Tibial artery (tissue), 4 donors: ENCODE results near the gene SLC16A4.

Experiments used
- DNase-seq, 2 donors: peaks; one replicate each; pipeline ENCODE4 v3.0.0-alpha.2; 2019
- H3K27ac ChIP-seq, 2 donors: fragments of 200-600 bp; sonication (generic) in 1 of 2; 1 replicate in 1 of 2; 2 replicates in 1 of 2; pipeline ENCODE4 v1.5.1; 2018 to 2019; ENCODE audit warnings: mild to moderate bottlenecking in 1 of 2
- H3K27me3 ChIP-seq, 2 donors: fragments of 200-600 bp; sonication (generic) in 1 of 2; one replicate each; pipeline versions ENCODE4 v1.5.1 to v1.6.0; 2016 to 2019
- H3K36me3 ChIP-seq, 3 donors: fragments of 200-600 bp; sonication (generic) in 2 of 3; one replicate each; pipeline ENCODE4 v1.5.1; 2016 to 2019; ENCODE audit warnings: mild to moderate bottlenecking in 2 of 3
- H3K4me1 ChIP-seq, 4 donors: fragments of 200-600 bp; sonication (generic) in 2 of 4; 1 replicate in 3 of 4; 2 replicates in 1 of 4; pipeline ENCODE4 v1.5.1; 2016 to 2019
- H3K4me3 ChIP-seq, 2 donors: fragments of 200-600 bp; sonication (generic) in 1 of 2; 1 replicate in 1 of 2; 2 replicates in 1 of 2; pipeline ENCODE4 v1.5.1; 2018 to 2019; ENCODE audit warnings: mild to moderate bottlenecking in 2 of 2
- H3K9me3 ChIP-seq, 3 donors: fragments of 200-600 bp; sonication (generic) in 1 of 3; one replicate each; pipeline ENCODE4 v1.5.1; 2016 to 2019
- intact Hi-C: fragments of 100-400 bp; cut with DNase I; formaldehyde crosslinking; loops from one replicate; pipeline ENCODE4 v1.15.0; 2023; ENCODE audit warnings: low total_unique reads
- TF ChIP-seq, protein P1 (sequence below), 2 experiments: fragments of 200-600 bp in 1 of 2; fragments of 450-650 bp in 1 of 2; IDR thresholded peaks; one replicate each; pipeline ENCODE4 v1.5.1; 2017 to 2019; ENCODE audit warnings: antibody characterized with exemption in 2 of 2, mild to moderate bottlenecking in 1 of 2, moderate library complexity in 1 of 2

SLC16A4 gene

DNA sequence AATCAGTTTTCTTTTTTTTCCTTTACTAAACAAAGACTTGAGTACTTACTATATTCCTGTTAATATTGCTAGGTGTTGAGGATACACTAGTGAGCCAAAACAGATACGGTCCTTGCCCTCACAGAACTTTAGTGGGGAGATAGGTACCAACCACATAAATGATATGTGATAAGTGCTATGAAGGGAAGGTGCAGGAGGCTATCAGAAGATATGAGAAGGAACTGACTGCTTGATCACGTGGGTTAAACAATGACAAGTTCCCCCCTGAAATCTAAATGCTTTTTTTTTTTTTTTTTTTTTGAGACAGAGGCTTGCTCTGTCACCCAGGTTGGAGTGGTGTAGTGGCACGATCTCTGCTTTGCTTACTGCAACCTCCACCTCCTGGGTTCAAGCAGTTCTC is 26.6 kb downstream of the SLC16A4 start:
- Histone ChIP-seq H3K4me3 (no peak overlapping the region), H3K4me1 (no peaks in the 10 kb centered on the region), H3K9me3 (no peaks in the 10 kb centered on the region), H3K36me3 (peaks cover 4 to 55% (median 22%) of the 10 kb centered on the region in 3 donors), H3K27me3 (no peaks in the 10 kb centered on the region), H3K27ac (no peak overlapping the region)
- DNase-seq, result no peak
- intact Hi-C loops, result no loop called here
- TF ChIP-seq, protein P1, sequence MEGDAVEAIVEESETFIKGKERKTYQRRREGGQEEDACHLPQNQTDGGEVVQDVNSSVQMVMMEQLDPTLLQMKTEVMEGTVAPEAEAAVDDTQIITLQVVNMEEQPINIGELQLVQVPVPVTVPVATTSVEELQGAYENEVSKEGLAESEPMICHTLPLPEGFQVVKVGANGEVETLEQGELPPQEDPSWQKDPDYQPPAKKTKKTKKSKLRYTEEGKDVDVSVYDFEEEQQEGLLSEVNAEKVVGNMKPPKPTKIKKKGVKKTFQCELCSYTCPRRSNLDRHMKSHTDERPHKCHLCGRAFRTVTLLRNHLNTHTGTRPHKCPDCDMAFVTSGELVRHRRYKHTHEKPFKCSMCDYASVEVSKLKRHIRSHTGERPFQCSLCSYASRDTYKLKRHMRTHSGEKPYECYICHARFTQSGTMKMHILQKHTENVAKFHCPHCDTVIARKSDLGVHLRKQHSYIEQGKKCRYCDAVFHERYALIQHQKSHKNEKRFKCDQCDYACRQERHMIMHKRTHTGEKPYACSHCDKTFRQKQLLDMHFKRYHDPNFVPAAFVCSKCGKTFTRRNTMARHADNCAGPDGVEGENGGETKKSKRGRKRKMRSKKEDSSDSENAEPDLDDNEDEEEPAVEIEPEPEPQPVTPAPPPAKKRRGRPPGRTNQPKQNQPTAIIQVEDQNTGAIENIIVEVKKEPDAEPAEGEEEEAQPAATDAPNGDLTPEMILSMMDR (IDR thresholded peaks at IDR 0.05), result no peak

DNA sequence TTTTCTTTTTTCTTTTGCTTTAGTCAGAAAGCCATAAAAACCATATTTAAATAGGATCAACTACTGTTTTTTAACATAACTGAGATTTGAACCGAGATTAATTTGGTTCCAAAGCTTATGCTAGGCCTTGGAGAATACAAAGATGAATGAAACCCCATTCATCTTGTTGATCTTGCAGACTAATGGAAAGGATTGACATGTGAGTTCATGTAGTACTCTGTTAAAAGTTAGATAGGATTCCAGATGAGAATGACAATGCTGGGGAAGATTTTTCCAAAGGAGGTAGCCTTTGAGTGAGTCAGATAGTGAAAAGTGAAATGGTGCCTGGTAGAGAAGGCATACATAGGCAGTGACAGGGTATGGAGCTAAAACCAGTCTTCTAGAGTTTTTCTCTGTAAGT is 29.0 kb downstream of the SLC16A4 start:
- no peak for DNase-seq
- intact Hi-C loops, result no loop called here
- TF ChIP-seq, protein P1 (IDR thresholded peaks at IDR 0.05), result no peak
- no peaks in the 10 kb centered on the region for H3K27me3 ChIP-seq
- H3K9me3 ChIP-seq, result no peaks in the 10 kb centered on the region
- H3K4me1 ChIP-seq, result peaks cover 0 to under 1% (median 0%) of the 10 kb centered on the region in 4 donors
- peaks cover 0 to 35% (median 17%) of the 10 kb centered on the region in 3 donors for H3K36me3 ChIP-seq
- H3K27ac ChIP-seq, result no peak overlapping the region
- H3K4me3 ChIP-seq, result no peak overlapping the region

- Histone ChIP-seq H3K9me3 (no peaks in the 10 kb centered on the region), H3K4me3 (no peak overlapping the region), H3K27me3 (no peaks in the 10 kb centered on the region), H3K27ac (no peak overlapping the region), H3K36me3 (peaks cover 0 to 28% (median 11%) of the 10 kb centered on the region in 3 donors), H3K4me1 (peaks cover 0 to 13% (median 5%) of the 10 kb centered on the region in 4 donors)
- TF ChIP-seq, protein P1 (IDR thresholded peaks at IDR 0.05), result no peak
- DNase-seq, result no peak
- intact Hi-C loops, result no loop called here
Observed at GRCh38 chr1:110360431-110360830, 30.4 kb downstream of the SLC16A4 start.

GRCh38 chr1:110356379-110356778 is 34.4 kb downstream of the SLC16A4 start:
- H3K36me3 ChIP-seq, result peaks cover 0 to 12% (median 0%) of the 10 kb centered on the region in 3 donors
- no peak overlapping the region for H3K27ac ChIP-seq
- intact Hi-C loops, result no loop called here
- TF ChIP-seq, protein P1 (IDR thresholded peaks at IDR 0.05), result no peak
- no peak for DNase-seq
- no peak overlapping the region for H3K4me3 ChIP-seq
- H3K27me3 ChIP-seq, result no peaks in the 10 kb centered on the region
- peaks cover 0 to 24% (median 6%) of the 10 kb centered on the region in 4 donors for H3K4me1 ChIP-seq
- H3K9me3 ChIP-seq, result no peaks in the 10 kb centered on the region

GRCh38 chr1:110355321-110355720 is 35.5 kb downstream of the SLC16A4 start:
- DNase-seq, result no peak
- Histone ChIP-seq H3K27me3 (no peaks in the 10 kb centered on the region), H3K4me1 (peaks cover 0 to 34% (median 10%) of the 10 kb centered on the region in 4 donors), H3K9me3 (no peaks in the 10 kb centered on the region), H3K4me3 (no peak overlapping the region), H3K36me3 (peaks cover 0 to 12% (median 0%) of the 10 kb centered on the region in 3 donors), H3K27ac (no peak overlapping the region)
- intact Hi-C loops, result no loop called here
- TF ChIP-seq, protein P1 (IDR thresholded peaks at IDR 0.05), result no peak

DNA sequence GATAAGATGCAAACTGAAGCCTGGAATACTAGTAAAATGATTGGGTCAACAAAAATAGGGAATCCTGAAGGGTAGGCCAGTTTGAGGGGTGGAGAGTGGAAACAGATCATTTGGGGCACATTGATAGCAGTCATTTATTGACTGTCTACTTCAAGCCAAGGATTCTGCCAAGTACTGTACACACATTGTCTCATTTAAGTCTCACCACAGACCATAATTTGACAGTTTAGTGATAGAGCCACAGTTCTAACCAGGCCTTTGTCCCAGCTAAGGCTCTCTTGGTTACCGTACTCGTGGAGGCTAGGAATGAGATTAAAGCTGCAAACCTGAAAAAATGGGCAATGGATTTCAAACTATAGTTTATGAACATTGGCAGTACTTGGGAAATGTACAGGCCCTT is 40.5 kb downstream of the SLC16A4 start:
- Histone ChIP-seq H3K9me3 (no peaks in the 10 kb centered on the region), H3K36me3 (peaks cover 11 to 19% (median 16%) of the 10 kb centered on the region in 3 donors), H3K27me3 (no peaks in the 10 kb centered on the region), H3K4me1 (peaks cover 0 to 64% (median 21%) of the 10 kb centered on the region in 4 donors), H3K4me3 (no peak overlapping the region), H3K27ac (no peak overlapping the region)
- intact Hi-C loops, result no loop called here
- TF ChIP-seq, protein P1 (IDR thresholded peaks at IDR 0.05), result no peak
- DNase-seq, result no peak
